GM12875 (cell line): Measurements from ENCODE around the gene AHDC1.
A peak's percentile ranks its signal among the peaks of the same experiment; 100 is the strongest.

Experiments used
- H3K4me3 ChIP-seq: one replicate; pipeline ENCODE4 v1.5.1; 2011; ENCODE audit warnings: low read depth, low read length, control low read depth
- CTCF ChIP-seq: IDR thresholded peaks from 2 replicates; pipeline ENCODE4 v1.5.1; 2011; ENCODE audit warnings: low read depth, mild to moderate bottlenecking, control low read depth, inconsistent platforms, low read length, moderate library complexity, borderline replicate concordance; ENCODE audit not compliant: insufficient read depth

The AHDC1 gene

GRCh38 chr1:27583479-27583878, 20.5 kb downstream of the AHDC1 start:
- no peak overlapping the region for H3K4me3 ChIP-seq
- no peak for TF ChIP-seq CTCF

DNA sequence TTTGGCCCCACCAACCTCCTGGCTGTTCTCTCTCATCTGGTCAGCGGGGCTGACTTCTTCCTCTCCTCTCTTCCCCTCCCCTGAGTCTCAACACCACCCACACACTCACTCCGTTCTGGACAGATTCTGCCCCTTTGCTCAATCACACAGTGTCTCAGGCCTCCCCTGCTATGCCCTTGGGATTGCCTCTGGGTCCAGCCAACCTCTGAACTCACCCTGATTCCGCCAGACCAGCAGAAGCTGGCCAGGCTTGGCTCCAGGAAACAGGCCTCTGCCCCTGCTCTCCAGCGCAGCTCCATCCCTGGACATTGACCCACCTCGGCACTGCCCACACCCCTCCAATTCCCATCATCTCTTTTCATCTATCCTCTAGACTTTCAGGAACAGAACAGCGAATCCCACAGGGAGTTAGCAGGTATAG, 22.1 kb downstream of the AHDC1 start:
- no peak for TF ChIP-seq CTCF

GRCh38 chr1:27577504-27578188, 26.3 kb downstream of the AHDC1 start:
- H3K4me3 ChIP-seq, result no peak overlapping the region
- no peak for TF ChIP-seq CTCF

More for the DNA sequence above, 22.1 kb downstream of the AHDC1 start:
- H3K4me3 ChIP-seq, result no peak overlapping the region

- H3K4me3 ChIP-seq, result no peak overlapping the region
Measured at GRCh38 chr1:27576806-27577227, 27.1 kb downstream of the AHDC1 start.

DNA sequence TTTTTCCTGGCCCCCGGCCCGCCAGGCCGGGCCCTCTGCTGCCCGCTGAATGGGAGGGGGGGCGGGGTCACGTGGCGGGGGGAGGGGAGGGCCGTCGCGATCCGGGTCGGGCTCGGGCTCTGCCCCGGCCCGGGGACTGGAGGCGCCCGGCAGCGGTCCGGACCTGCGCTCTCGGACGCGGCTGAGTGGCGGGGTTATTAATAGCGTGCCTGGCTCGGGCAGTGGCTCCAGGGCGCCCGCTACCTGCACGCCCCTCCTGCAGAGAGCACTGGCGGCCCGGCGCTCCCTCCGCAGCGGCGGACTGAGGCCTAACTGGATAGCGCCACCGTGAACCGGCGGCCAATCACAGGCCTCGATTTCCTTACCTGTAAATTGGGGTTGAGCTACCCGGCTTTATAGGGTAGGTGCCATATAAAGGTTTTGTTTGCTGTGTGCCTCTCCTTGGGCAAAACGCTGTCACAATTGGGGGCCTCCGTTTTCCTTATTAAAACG, 28.1 kb downstream of the AHDC1 start:
- peak overlapping the region; percentile 29 for H3K4me3 ChIP-seq
- TF ChIP-seq CTCF, result no peak

More at GRCh38 chr1:27576806-27577227, 27.1 kb downstream of the AHDC1 start:
- no peak for TF ChIP-seq CTCF

- H3K4me3 ChIP-seq, result no peak overlapping the region
- TF ChIP-seq CTCF, result peak; percentile 18; the same call in 1 of the 2 replicates
Measured at GRCh38 chr1:27574871-27575831, 28.8 kb downstream of the AHDC1 start.
